Mesodermal cell (in vitro differentiated cells): ENCODE data around the gene ST8SIA6.

ENCODE experiments used
- H3K27ac ChIP-seq: 2 replicates; pipeline ENCODE4 v1.7.0; 2013; ENCODE audit warnings: mild to moderate bottlenecking, low read depth, low read length, moderate library complexity; ENCODE audit not compliant: severe bottlenecking
- H3K36me3 ChIP-seq: 2 replicates; pipeline ENCODE4 v1.7.1; 2013; ENCODE audit warnings: mild to moderate bottlenecking, low read length, moderate library complexity; ENCODE audit not compliant: control insufficient read depth, insufficient read depth
- H3K4me1 ChIP-seq: one replicate; pipeline ENCODE4 v1.7.1; 2013; ENCODE audit warnings: mild to moderate bottlenecking, low read length; ENCODE audit not compliant: insufficient read depth, control insufficient read depth, poor library complexity, severe bottlenecking
- H3K4me3 ChIP-seq: 2 replicates; pipeline ENCODE4 v1.7.0; 2013; ENCODE audit warnings: low read length, control low read depth, mild to moderate bottlenecking; ENCODE audit not compliant: insufficient read depth, poor library complexity, severe bottlenecking; ENCODE audit errors: extremely low read depth
- H3K9me3 ChIP-seq: 2 replicates; pipeline ENCODE4 v1.7.1; 2013; ENCODE audit warnings: mild to moderate bottlenecking, low read length, moderate library complexity; ENCODE audit not compliant: control insufficient read depth
- WGBS, 2 experiments: methylation state at CpG; one replicate each; pipeline ENCODE4 v1.1.5; 2013; ENCODE audit warnings: missing lambda C conversion rate in 2 of 2; ENCODE audit not compliant: insufficient coverage in 2 of 2; 5-methylcytosine and 5-hydroxymethylcytosine counted together

ST8SIA6 gene

GRCh38 chr10:17426263-17426750, 28.1 kb downstream of the ST8SIA6 start:
- Histone ChIP-seq H3K4me1 (no peaks in the 10 kb centered on the region), H3K9me3 (no peaks in the 10 kb centered on the region), H3K4me3 (no peak overlapping the region), H3K36me3 (no peaks in the 10 kb centered on the region), H3K27ac (no peak overlapping the region)
- 92 to 95% methylated on average over 4 to 5 of the region's 5 CpGs for WGBS, 2 experiments

- Histone ChIP-seq H3K9me3 (no peaks in the 10 kb centered on the region), H3K4me1 (no peaks in the 10 kb centered on the region), H3K4me3 (no peak overlapping the region), H3K27ac (no peak overlapping the region), H3K36me3 (no peaks in the 10 kb centered on the region)
- 83 to 88% methylated on average over 2 to 3 of the region's 6 CpGs for WGBS, 2 experiments
Measured at GRCh38 chr10:17425584-17426262, 28.7 kb downstream of the ST8SIA6 start.

GRCh38 chr10:17423632-17424186, 30.7 kb downstream of the ST8SIA6 start:
- H3K9me3 ChIP-seq, result no peaks in the 10 kb centered on the region
- H3K27ac ChIP-seq, result no peak overlapping the region
- no peaks in the 10 kb centered on the region for H3K36me3 ChIP-seq
- H3K4me1 ChIP-seq, result no peaks in the 10 kb centered on the region
- H3K4me3 ChIP-seq, result no peak overlapping the region
- WGBS, 2 experiments, result 80 to 93% methylated on average over 1 to 2 of the region's 2 CpGs

GRCh38 chr10:17422931-17423330, 31.5 kb downstream of the ST8SIA6 start:
- 83 to 90% methylated on average over 4 of the region's 5 CpGs for WGBS, 2 experiments
- H3K36me3 ChIP-seq, result no peaks in the 10 kb centered on the region
- no peak overlapping the region for H3K4me3 ChIP-seq
- H3K4me1 ChIP-seq, result no peaks in the 10 kb centered on the region
- H3K27ac ChIP-seq, result no peak overlapping the region
- no peaks in the 10 kb centered on the region for H3K9me3 ChIP-seq

GRCh38 chr10:17418249-17418648, 36.1 kb downstream of the ST8SIA6 start:
- no peaks in the 10 kb centered on the region for H3K9me3 ChIP-seq
- 80 to 100% methylated on average over 2 of the region's 2 CpGs for WGBS, 2 experiments
- H3K4me3 ChIP-seq, result no peak overlapping the region
- no peaks in the 10 kb centered on the region for H3K36me3 ChIP-seq
- no peaks in the 10 kb centered on the region for H3K4me1 ChIP-seq
- H3K27ac ChIP-seq, result no peak overlapping the region

- WGBS, 2 experiments, result 89 to 96% methylated on average over 8 of the region's 8 CpGs
- no peak overlapping the region for H3K27ac ChIP-seq
- H3K4me1 ChIP-seq, result no peaks in the 10 kb centered on the region
- H3K4me3 ChIP-seq, result no peak overlapping the region
- no peaks in the 10 kb centered on the region for H3K9me3 ChIP-seq
- no peaks in the 10 kb centered on the region for H3K36me3 ChIP-seq
Measured at GRCh38 chr10:17416442-17417211, 37.8 kb downstream of the ST8SIA6 start.

- no peak overlapping the region for H3K27ac ChIP-seq
- H3K4me3 ChIP-seq, result no peak overlapping the region
- H3K9me3 ChIP-seq, result no peaks in the 10 kb centered on the region
- 83 to 93% methylated on average over 2 of the region's 3 CpGs for WGBS, 2 experiments
- no peaks in the 10 kb centered on the region for H3K36me3 ChIP-seq
- H3K4me1 ChIP-seq, result no peaks in the 10 kb centered on the region
Measured at GRCh38 chr10:17415046-17415658, 39.2 kb downstream of the ST8SIA6 start.

GRCh38 chr10:17414484-17414883, 39.9 kb downstream of the ST8SIA6 start:
- no CpG with 5 or more reads among the region's 1 CpG for WGBS, 2 experiments

GRCh38 chr10:17413876-17414275, 40.5 kb downstream of the ST8SIA6 start:
- no peaks in the 10 kb centered on the region for H3K4me1 ChIP-seq

More at GRCh38 chr10:17414484-17414883, 39.9 kb downstream of the ST8SIA6 start:
- Histone ChIP-seq H3K4me3 (no peak overlapping the region), H3K36me3 (no peaks in the 10 kb centered on the region), H3K4me1 (no peaks in the 10 kb centered on the region), H3K27ac (no peak overlapping the region), H3K9me3 (no peaks in the 10 kb centered on the region)

GRCh38 chr10:17412323-17412722, 42.1 kb downstream of the ST8SIA6 start:
- Histone ChIP-seq H3K36me3 (no peaks in the 10 kb centered on the region), H3K4me1 (no peaks in the 10 kb centered on the region), H3K27ac (no peak overlapping the region), H3K4me3 (no peak overlapping the region), H3K9me3 (no peaks in the 10 kb centered on the region)
- WGBS, 2 experiments, result 50 to 80% methylated on average over 1 of the region's 2 CpGs

More at GRCh38 chr10:17413876-17414275, 40.5 kb downstream of the ST8SIA6 start:
- WGBS, 2 experiments, result 88 to 100% methylated on average over 2 of the region's 2 CpGs
- H3K4me3 ChIP-seq, result no peak overlapping the region
- H3K27ac ChIP-seq, result no peak overlapping the region
- H3K36me3 ChIP-seq, result no peaks in the 10 kb centered on the region
- no peaks in the 10 kb centered on the region for H3K9me3 ChIP-seq
